ENCODE measurements around the gene CNTNAP3.
"Not testable (repeated sequence)": the region's sequence is repeated elsewhere in the genome, so short reads cannot be mapped to it uniquely, and the experiment has no call there.

CNTNAP3 gene

DNA sequence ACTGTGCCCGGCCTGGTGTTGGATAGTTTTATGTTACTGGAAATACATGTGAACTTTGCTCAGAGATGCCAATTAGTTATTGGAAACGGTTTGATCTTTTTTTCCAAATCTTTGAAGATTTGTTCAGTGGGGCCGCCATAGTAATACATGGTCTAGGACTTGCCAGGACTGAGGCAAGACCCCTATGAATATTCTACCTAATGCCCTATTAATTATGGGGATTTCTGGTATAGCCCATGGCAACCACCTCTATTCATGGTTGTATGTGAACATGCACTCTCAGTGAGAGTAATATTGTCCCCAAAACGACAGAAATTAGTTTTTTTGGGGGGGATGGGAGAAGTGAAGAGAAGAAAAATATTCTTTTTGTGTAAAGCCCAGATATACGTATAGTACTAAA, 220.3 kb downstream of the CNTNAP3 start:
- not testable (repeated sequence) for DNase-seq

DNA sequence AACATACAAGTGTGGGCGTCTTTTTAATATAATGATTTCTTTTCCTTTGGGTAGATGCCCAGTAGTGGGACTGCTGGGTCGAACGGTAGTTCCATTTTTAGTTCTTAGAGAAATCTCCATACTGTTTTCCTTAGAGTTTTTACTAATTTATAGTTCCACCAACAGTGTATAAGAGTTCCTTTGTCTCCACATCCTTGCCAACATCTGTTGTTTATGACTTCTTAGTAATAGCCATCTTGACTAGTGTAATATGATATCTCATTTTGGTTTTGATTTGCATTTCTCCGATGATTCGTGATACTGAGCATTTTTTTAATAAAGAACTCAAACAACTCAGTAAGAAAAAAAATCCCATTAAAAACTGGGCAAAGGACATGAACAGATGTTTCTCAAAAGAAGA, 225.0 kb downstream of the CNTNAP3 start:
- not testable (repeated sequence) for DNase-seq

DNA sequence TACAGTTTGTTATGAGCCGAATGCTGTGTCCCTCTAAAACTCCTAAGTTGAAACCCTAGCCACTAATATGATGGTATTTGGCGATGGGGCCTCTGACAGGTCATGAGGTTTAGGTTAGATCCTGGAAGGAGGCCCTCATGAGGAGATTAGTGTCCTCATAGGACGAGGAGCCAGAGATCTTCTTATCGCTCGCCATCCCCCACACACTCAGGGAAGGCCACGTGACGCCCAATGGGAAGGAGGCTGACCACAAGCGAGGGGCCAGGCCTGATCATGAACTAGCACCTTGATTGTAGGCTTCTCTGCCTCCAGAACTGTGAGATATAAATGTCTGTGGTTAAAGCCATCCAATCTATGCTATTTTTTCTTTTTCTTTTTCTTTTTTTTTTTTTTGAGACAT, 233.5 kb downstream of the CNTNAP3 start:
- not testable (repeated sequence) for DNase-seq

DNA sequence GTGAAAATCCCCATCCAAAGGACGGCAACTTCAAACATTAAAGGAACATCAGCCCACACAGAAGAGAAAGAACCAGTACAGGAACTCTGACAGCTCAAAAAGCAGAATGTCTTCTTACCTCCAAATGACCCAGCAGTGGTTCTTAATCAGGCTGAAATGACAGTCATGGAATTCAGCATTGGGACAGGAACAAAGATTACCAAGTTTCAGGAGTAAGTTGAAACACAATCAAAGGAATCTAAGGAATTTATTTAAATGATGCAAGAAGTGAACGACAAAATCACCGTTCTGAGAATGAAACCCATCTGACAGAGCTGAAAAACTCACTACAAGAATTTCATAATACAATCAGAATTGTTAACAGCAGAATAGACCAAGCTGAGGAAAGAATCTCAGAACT, 241.1 kb downstream of the CNTNAP3 start:
- not testable (repeated sequence) for DNase-seq

DNA sequence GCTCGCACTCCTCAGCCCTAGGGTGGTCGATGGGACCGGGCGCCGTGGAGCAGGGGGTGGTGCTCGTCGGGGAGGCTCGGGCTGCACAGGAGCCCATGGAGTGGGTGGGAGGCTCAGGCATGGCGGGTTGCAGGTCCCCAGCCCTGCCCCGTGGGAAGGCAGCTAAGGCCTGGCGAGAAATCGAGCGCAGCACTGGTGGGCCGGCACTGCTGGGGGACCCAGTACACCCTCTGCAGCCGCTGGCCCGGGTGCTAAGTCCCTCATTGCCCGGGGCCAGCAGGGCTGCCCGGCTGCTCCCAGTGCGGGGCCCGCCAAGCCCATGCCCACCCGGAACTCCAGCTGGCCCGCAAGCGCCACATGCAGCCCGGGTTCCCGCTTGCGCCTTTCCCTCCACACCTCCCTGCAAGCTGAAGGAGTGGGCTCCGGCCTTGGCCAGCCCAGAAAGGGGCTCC, 245.6 kb downstream of the CNTNAP3 start:
- DNase-seq, result not testable (repeated sequence)

DNA sequence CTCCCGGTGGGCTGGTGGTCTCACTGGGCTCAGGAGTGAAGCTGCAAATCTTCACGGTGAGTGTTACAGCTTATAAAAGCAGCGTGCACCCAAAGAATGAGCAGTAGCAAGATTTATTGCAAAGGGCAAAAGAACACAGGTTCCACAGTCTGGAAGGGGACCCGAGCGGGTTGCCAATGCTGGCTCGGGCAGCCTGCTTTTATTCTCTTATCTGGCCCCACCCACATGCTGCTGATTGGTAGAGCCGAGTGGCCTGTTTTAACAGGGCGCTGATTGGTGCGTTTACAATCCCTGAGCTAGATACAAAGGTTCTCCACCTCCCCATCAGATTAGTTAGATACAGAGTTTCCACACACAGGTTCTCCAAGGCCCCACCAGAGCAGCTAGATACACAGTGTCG, 246.2 kb downstream of the CNTNAP3 start:
- not testable (repeated sequence) for DNase-seq

DNA sequence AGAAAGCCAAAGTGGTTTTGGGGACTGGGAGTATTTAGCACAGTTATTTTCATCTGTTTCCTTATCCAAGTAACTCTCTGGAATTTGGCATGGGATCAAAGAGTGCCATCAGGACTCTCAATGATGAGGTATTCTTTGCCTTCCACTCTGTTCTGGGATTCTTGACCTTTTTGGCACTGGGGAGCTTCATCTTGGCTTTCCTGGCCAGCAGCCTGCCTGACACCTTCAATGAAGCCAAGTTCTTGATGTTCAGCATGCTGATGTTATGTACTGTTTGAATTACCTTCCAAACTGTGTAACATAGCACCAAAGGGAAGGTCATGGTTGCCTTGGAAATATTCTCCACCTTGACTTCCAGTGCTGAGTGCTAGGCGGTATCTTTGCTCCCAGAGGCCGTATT, 248.8 kb downstream of the CNTNAP3 start:
- DNase-seq, result not testable (repeated sequence)

DNA sequence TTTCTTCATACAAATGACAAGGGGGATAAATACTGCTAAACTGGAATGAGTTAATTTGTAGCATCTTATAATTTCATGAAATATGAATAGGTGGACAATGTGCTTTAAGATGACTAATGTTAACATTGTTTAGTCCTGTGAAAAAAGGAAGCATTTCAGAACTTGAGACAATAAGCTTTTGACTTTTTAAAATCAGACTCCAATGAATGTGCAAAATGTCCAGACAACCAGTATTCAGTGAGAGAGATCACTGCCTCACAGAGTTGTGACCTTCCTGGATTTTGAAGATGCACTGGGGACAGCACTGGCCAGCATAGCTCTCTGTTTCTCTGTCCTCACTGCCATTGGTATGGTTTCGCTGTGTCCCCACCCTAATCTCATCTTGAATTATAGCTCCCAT, 249.7 kb downstream of the CNTNAP3 start:
- DNase-seq, result not testable (repeated sequence)

DNA sequence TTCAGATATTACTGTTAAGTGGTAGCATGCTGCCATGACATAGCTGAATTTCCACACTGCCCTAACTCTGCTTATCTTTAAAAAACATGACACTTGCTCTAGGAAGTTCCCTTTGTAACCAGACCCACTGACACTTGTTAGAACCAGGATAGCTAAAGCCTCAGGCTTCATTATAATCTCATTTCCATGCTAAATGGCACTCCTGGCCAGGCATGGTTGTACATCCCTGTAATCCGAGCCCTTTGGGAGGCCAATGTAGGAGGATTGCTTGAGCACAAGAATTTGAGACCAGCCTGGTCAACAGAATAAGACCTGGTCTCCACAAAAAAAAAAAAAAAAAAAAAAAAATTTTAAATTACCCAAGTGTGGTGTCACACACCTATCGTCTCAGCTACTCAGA, 254.1 kb downstream of the CNTNAP3 start:
- DNase-seq, result not testable (repeated sequence)

DNA sequence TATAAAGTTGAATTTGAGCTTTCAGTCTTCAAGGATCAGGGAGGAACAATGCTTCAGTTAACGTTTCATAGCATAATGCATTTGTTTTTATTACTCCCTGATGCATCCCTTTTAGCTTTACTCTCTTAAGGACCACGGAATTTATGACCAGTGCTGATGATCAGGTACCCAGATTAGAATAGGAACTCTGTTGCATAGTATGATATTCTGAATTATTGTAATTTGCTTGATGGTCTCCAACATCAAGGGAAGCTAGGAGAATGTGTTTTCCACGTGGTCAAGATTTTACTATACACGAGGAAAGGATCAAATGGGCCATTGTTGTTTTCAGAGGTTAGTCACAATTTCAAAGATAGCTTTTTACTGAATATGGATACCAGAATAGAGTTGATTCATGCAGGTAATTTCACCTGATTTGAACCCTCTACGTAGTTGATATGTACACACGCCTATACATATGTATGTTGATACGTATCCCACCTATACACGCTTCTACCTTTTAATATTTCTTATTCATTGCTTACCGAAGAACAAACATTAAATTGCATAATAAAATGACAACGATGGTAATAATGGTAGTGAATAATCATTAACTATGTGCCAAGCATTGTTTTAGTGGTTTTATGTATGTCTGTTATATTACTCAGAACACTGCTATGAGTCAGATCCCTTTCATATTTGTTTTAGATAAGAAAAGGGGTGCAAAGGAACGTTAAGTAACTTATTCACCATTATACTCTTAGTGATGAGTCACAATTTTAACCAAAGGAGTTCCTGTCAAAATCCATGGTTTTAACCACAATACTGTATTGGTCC, 257.6 kb downstream of the CNTNAP3 start:
- not testable (repeated sequence) for DNase-seq

DNA sequence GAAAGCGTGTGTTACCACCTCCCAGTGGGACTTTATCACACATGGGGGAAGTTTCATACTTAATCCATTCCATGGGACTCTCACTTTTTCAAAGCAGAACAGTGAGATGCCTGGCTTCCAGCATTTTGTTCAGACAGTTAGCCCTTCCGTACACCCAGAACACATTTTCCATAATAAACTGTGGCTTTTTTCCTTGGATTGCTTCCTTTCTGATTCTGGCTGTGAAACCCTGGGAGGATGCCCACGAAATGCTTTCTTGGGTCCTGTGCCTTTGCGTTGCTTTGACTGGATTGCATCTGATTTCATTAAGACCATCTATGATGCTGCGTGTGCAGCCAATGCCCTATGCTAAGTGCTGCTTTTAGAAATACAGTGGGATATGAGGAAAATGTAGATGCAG, 259.1 kb downstream of the CNTNAP3 start:
- DNase-seq, result not testable (repeated sequence)

DNA sequence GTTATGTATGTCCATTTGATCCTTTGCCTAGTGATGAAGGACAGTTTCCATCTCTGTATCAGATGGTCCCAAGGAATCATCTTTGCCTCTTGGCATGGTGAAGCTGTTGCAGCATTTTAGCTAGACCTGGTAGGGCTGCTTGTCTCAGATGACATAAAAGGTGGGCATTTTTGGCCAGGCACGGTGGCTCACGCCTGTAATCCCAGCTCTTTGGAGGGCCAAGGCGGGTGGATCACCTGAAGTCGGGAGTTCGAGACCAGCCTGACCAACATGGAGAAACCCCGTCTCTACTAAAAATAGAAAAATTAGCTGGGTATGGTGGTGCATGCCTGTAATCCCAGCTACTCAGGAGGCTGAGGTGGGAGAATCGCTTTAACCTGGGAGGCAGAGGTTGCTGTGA, 259.8 kb downstream of the CNTNAP3 start:
- DNase-seq, result not testable (repeated sequence)

DNA sequence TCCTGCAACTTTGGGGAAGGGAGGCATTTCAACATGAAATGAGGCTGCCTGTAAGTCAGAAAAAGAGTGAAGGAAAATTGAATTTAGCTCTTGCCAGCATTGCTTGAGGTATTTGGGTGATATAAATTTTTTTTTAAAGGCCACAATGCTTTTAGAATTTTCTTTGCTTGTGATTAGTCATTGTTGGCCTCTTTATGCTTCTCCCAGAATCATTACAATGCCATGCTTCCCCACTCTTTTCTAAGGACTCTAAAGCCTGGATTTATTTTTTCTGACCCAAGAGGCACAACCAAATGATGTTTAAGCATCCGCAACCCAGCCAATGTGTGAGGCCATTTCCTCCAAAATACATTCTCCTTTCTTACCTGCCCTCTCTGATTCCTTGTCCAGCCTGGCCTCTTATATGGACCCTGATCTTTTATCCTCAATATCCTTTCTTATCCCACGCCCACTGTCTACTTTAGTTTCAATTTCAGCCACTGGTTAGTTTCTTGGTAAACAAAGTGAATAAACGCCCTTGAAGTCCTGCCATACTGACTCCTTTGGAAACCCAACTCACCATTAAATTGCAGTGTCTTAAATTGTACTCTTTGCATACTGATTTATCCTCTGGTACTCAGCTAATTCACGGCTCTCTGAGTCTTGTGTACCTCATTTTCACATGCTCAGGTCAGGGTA, 261.9 kb downstream of the CNTNAP3 start:
- not testable (repeated sequence) for DNase-seq
